ENCODE results near the gene AHDC1. TPM values are rescaled to one million over a fixed set of nuclear protein-coding genes. Genes with fewer than 3 reads are reported as not detected.

AHDC1 gene
- total RNA-seq, 1 donor from 2014 or later = 50.1 TPM

- Mint-ChIP-seq H3K36me3 (ENCODE audit: low read depth) (no peaks in the 10 kb centered on the region), H3K4me1 (peaks cover 13% of the 10 kb centered on the region), H3K27me3 (ENCODE audit: low read depth) (no peaks in the 10 kb centered on the region), H3K9me3 (no peaks in the 10 kb centered on the region), H3K4me3 (no peak overlapping the region), H3K27ac (ENCODE audit: unreplicated experiment) (no peak overlapping the region)
- DNase-seq (ENCODE audit: low read depth, low spot score) = no peak
- no peak for TF ChIP-seq CTCF (conservative IDR thresholded peaks at IDR 0.05)
These were observed 55.6 kb downstream of the AHDC1 start for GRCh38 chr1:27548136-27548853.

GRCh38 chr1:27547220-27548116 is 56.5 kb downstream of the AHDC1 start:
- Mint-ChIP-seq H3K4me1 (peaks cover 21% of the 10 kb centered on the region), H3K27me3 (ENCODE audit: low read depth) (no peaks in the 10 kb centered on the region), H3K4me3 (no peak overlapping the region), H3K27ac (ENCODE audit: unreplicated experiment) (no peak overlapping the region), H3K36me3 (ENCODE audit: low read depth) (no peaks in the 10 kb centered on the region), H3K9me3 (no peaks in the 10 kb centered on the region)
- TF ChIP-seq CTCF (conservative IDR thresholded peaks at IDR 0.05) = peak; percentile 31
- no peak for DNase-seq (ENCODE audit: low read depth, low spot score)

GRCh38 chr1:27545876-27546275 is 58.1 kb downstream of the AHDC1 start:
- no peak overlapping the region for H3K4me3 Mint-ChIP-seq
- H3K27ac Mint-ChIP-seq (ENCODE audit: unreplicated experiment) = no peak overlapping the region
- DNase-seq (ENCODE audit: low read depth, low spot score) = no peak
- no peaks in the 10 kb centered on the region for H3K9me3 Mint-ChIP-seq
- H3K4me1 Mint-ChIP-seq = peaks cover 23% of the 10 kb centered on the region
- no peak for TF ChIP-seq CTCF (conservative IDR thresholded peaks at IDR 0.05)
- no peaks in the 10 kb centered on the region for H3K27me3 Mint-ChIP-seq (ENCODE audit: low read depth)
- no peaks in the 10 kb centered on the region for H3K36me3 Mint-ChIP-seq (ENCODE audit: low read depth)

DNA sequence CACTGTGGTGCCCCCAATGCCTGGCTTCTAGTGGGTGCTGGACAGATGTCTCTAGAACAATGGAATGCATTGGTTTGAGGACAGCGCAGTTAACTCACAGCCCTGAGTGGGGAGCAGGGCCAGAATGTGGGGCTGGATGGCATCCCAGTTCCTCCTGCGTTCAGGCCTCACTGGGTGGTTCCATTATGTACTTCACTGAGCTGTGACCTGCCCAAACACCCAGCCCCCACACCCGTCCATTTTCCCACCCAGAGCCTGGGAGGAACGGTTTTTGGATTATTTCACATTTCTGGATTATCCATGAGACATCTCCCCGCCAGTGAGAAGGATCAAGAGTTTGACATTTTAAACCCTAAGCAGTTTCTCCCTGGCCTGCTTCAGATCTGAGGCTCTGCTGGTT is 58.7 kb downstream of the AHDC1 start:
- no peak for DNase-seq (ENCODE audit: low read depth, low spot score)
- Mint-ChIP-seq H3K4me1 (peaks cover 29% of the 10 kb centered on the region), H3K27me3 (ENCODE audit: low read depth) (no peaks in the 10 kb centered on the region), H3K4me3 (no peak overlapping the region), H3K27ac (ENCODE audit: unreplicated experiment) (no peak overlapping the region), H3K9me3 (no peaks in the 10 kb centered on the region), H3K36me3 (ENCODE audit: low read depth) (no peaks in the 10 kb centered on the region)
- TF ChIP-seq CTCF (conservative IDR thresholded peaks at IDR 0.05) = no peak

DNA sequence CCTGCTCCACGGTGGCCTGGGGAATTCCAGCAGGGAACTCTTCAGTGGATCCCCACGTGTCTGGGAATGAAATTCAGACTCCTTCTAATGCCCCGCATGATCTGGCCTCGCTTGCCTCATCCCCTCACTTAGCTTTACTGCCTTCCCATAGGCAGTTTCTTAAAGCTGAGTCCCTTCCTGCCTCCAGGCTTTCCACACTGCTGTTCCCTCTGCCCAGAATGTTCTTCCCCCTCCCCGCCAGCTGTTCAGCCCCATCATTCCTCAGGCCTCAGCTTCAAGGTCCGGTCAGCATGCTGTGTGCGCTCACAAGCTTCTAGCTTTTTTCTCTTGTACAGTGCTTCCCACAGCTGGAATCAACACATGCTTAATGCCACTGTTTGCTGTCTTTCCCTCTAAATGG is 59.1 kb downstream of the AHDC1 start:
- Mint-ChIP-seq H3K9me3 (no peaks in the 10 kb centered on the region), H3K27me3 (ENCODE audit: low read depth) (no peaks in the 10 kb centered on the region), H3K4me3 (peak overlapping the region; percentile 27), H3K36me3 (ENCODE audit: low read depth) (peaks cover under 1% of the 10 kb centered on the region), H3K27ac (ENCODE audit: unreplicated experiment) (peak overlapping the region; percentile 89), H3K4me1 (peaks cover 33% of the 10 kb centered on the region)
- DNase-seq (ENCODE audit: low read depth, low spot score) = no peak
- no peak for TF ChIP-seq CTCF (conservative IDR thresholded peaks at IDR 0.05)

Measured in neural crest cell (in vitro differentiated cells).